ENCODE results near the gene HS3ST3A1. TPM values are rescaled to one million over a fixed set of nuclear protein-coding genes. Genes with fewer than 3 reads are reported as not detected.

The HS3ST3A1 gene
- total RNA-seq (2022) (0.51 TPM in 1 of 2 replicates, not detected in the other), Bru-seq, nascent RNA (percentile 1 among the genes with signal in this experiment), BruChase-seq, experiment 1, labeled RNA remaining after a 2-hour chase (percentile 1 among the genes with signal in this experiment), BruChase-seq, experiment 2, labeled RNA remaining after a 6-hour chase (percentile 1 among the genes with signal in this experiment)
- long read RNA-seq: 0 reads

- Histone ChIP-seq H3K36me3 (ENCODE audit: control insufficient read depth, insufficient read depth, low read length) (no peaks in the 10 kb centered on the region), H3K4me3 (ENCODE audit: low read depth, low read length) (no peak within 1 kb of the TSS), H3K9me3 (no peaks in the 10 kb centered on the region), H3K27me3 (replicated peaks; ENCODE audit: control insufficient read depth, insufficient read depth, low read length) (no peaks in the 10 kb centered on the region), H3K4me1 (no peaks in the 10 kb centered on the region)
- Mint-ChIP-seq H3K27ac (ENCODE audit: unreplicated experiment) (no peak within 1 kb of the TSS), H3K4me3 (ENCODE audit: unreplicated experiment) (no peak within 1 kb of the TSS), H3K9me3 (ENCODE audit: unreplicated experiment) (no peaks in the 10 kb centered on the region), H3K36me3 (ENCODE audit: insufficient read depth, unreplicated experiment) (no peaks in the 10 kb centered on the region), H3K4me1 (ENCODE audit: low read depth, unreplicated experiment) (no peaks in the 10 kb centered on the region), H3K27me3 (ENCODE audit: insufficient read depth, unreplicated experiment) (no peaks in the 10 kb centered on the region)
- ChIA-PET CTCF (no interaction called here), POLR2A (no interaction called here)
- BruUV-seq (replicated peaks): no TSS peak
- no peak for TF ChIP-seq CTCF (IDR thresholded peaks at IDR 0.05; ENCODE audit: insufficient read depth in 1 of 2, low read depth in 1 of 2, low read length in 1 of 2, severe bottlenecking in 1 of 2, unreplicated experiment in 1 of 2)
- no peak for DNase-seq
- intact Hi-C loops (cut with micrococcal nuclease; ENCODE audit: unreplicated experiment): no loop called here
Observed at GRCh38 chr17:13601776-13602551, at the start of gene HS3ST3A1. Gene HS3ST3A1, minus strand, starts transcription at chr17:13601929. Its CDS starts 800 bp downstream, at chr17:13601129.

GRCh38 chr17:13650096-13650675, 48.5 kb upstream of the HS3ST3A1 start:
- H3K9me3 Mint-ChIP-seq (ENCODE audit: unreplicated experiment): no peaks in the 10 kb centered on the region
- POLR2A ChIA-PET: no interaction called here
- H3K27ac Mint-ChIP-seq (ENCODE audit: unreplicated experiment): no peak overlapping the region
- Histone ChIP-seq H3K9me3 (no peaks in the 10 kb centered on the region), H3K36me3 (ENCODE audit: control insufficient read depth, insufficient read depth, low read length) (no peaks in the 10 kb centered on the region), H3K27me3 (replicated peaks; ENCODE audit: control insufficient read depth, insufficient read depth, low read length) (no peaks in the 10 kb centered on the region), H3K4me3 (ENCODE audit: low read depth, low read length) (no peak overlapping the region), H3K4me1 (no peaks in the 10 kb centered on the region)
- no peaks in the 10 kb centered on the region for H3K36me3 Mint-ChIP-seq (ENCODE audit: insufficient read depth, unreplicated experiment)
- no peaks in the 10 kb centered on the region for H3K4me1 Mint-ChIP-seq (ENCODE audit: low read depth, unreplicated experiment)
- intact Hi-C loops (cut with micrococcal nuclease; ENCODE audit: unreplicated experiment): no loop called here
- no peak for DNase-seq
- no peak overlapping the region for H3K4me3 Mint-ChIP-seq (ENCODE audit: unreplicated experiment)
- TF ChIP-seq CTCF (IDR thresholded peaks at IDR 0.05; ENCODE audit: insufficient read depth in 1 of 2, low read depth in 1 of 2, low read length in 1 of 2, severe bottlenecking in 1 of 2, unreplicated experiment in 1 of 2): no peak
- BruUV-seq (replicated peaks): no TSS peak
- CTCF ChIA-PET: no interaction called here
- no peaks in the 10 kb centered on the region for H3K27me3 Mint-ChIP-seq (ENCODE audit: insufficient read depth, unreplicated experiment)

DNA sequence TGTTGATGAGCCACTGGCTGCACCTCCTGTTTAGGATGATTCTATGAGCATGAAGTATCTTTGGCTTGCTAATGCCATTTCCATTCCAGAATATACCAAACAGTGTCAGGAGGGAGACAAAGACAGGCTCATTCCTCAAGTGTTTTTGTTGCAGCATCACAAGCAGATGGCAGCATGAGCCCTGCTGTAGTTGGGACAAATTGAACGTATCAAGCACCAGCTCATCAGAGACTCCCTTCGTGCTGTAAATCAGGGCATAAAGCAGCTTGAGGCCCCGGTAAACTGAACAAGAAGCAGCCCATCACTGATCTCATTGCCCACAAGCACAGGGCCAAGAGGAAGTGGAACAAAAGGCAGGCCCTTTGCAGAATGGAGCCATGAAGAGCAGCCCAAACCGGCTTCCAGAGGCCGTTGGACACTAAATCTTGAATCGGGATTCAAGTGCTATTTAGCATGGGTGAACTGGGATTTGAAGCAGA, 45.9 kb upstream of the HS3ST3A1 start:
- no peak for TF ChIP-seq CTCF (IDR thresholded peaks at IDR 0.05; ENCODE audit: insufficient read depth in 1 of 2, low read depth in 1 of 2, low read length in 1 of 2, severe bottlenecking in 1 of 2, unreplicated experiment in 1 of 2)
- H3K27me3 ChIP-seq (replicated peaks; ENCODE audit: control insufficient read depth, insufficient read depth, low read length): no peaks in the 10 kb centered on the region
- Mint-ChIP-seq H3K36me3 (ENCODE audit: insufficient read depth, unreplicated experiment) (no peaks in the 10 kb centered on the region), H3K9me3 (ENCODE audit: unreplicated experiment) (no peaks in the 10 kb centered on the region), H3K27me3 (ENCODE audit: insufficient read depth, unreplicated experiment) (no peaks in the 10 kb centered on the region), H3K4me3 (ENCODE audit: unreplicated experiment) (no peak overlapping the region), H3K4me1 (ENCODE audit: low read depth, unreplicated experiment) (no peaks in the 10 kb centered on the region), H3K27ac (ENCODE audit: unreplicated experiment) (no peak overlapping the region)
- CTCF ChIA-PET: no interaction called here
- no peaks in the 10 kb centered on the region for H3K36me3 ChIP-seq (ENCODE audit: control insufficient read depth, insufficient read depth, low read length)
- H3K4me1 ChIP-seq: no peaks in the 10 kb centered on the region
- intact Hi-C loops (cut with micrococcal nuclease; ENCODE audit: unreplicated experiment): no loop called here
- H3K9me3 ChIP-seq: no peaks in the 10 kb centered on the region
- H3K4me3 ChIP-seq (ENCODE audit: low read depth, low read length): no peak overlapping the region
- no peak for DNase-seq
- POLR2A ChIA-PET: no interaction called here
- BruUV-seq (replicated peaks): no TSS peak

Data from Caco-2 (cell line).